ENCODE measurements around the gene HCRTR1.

DNA sequence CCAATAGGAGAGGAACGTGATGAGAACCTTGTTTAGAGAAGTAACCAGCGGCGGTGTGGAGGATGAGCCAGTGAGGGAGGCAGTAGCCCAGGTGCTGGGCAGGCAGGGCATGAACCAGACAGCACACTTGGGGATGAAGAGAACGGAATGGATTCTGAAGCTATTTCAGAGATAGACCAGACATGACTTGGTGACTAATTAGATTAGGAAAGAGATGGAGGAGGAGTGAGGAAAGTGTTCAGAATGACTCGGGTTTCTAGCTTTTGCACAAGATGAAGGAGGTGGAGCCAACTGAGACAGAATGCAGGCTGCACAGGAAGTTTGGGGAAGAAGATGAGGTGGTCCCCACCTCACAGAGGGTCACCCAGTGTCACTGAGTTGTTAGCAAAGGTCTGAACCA lies 22.1 kb downstream of the HCRTR1 start:
- TF ChIP-seq FOSL1 (IDR thresholded peaks at IDR 0.05; ENCODE audit: insufficient read depth, low read depth, low read length) (no peak), NANOG (IDR thresholded peaks at IDR 0.05; ENCODE audit: insufficient read depth, low read depth, low read length, poor library complexity, severe bottlenecking) (no peak), POLR2A (IDR thresholded peaks at IDR 0.05; ENCODE audit: control extremely low read depth in 1 of 2, low read depth in 2 of 2, low read length in 2 of 2) (no peak), CTBP2 (IDR thresholded peaks at IDR 0.05; ENCODE audit: borderline replicate concordance, insufficient read depth, insufficient read length, low read length) (no peak), BCL11A (IDR thresholded peaks at IDR 0.05; ENCODE audit: low read depth in 2 of 2, low read length in 2 of 2) (no peak)
- TF ChIP-seq, protein P1, sequence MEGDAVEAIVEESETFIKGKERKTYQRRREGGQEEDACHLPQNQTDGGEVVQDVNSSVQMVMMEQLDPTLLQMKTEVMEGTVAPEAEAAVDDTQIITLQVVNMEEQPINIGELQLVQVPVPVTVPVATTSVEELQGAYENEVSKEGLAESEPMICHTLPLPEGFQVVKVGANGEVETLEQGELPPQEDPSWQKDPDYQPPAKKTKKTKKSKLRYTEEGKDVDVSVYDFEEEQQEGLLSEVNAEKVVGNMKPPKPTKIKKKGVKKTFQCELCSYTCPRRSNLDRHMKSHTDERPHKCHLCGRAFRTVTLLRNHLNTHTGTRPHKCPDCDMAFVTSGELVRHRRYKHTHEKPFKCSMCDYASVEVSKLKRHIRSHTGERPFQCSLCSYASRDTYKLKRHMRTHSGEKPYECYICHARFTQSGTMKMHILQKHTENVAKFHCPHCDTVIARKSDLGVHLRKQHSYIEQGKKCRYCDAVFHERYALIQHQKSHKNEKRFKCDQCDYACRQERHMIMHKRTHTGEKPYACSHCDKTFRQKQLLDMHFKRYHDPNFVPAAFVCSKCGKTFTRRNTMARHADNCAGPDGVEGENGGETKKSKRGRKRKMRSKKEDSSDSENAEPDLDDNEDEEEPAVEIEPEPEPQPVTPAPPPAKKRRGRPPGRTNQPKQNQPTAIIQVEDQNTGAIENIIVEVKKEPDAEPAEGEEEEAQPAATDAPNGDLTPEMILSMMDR (IDR thresholded peaks at IDR 0.05; ENCODE audit: control extremely low read depth in 1 of 3, insufficient read depth in 1 of 3, low read depth in 1 of 3, low read length in 3 of 3), result no peak
